Peyer's patch (tissue), 4 donors: ENCODE results near the gene GTPBP6.

Experiments
- CTCF ChIP-seq, 6 experiments: fragments of 450-650 bp in 4 of 6; fragments of 200-600 bp in 2 of 6; sonication (generic) in 1 of 6; IDR thresholded peaks; one replicate each; pipeline ENCODE4 v1.5.1; 2017 to 2019; ENCODE audit warnings: antibody characterized with exemption in 6 of 6, mild to moderate bottlenecking in 3 of 6, moderate library complexity in 1 of 6
- POLR2A ChIP-seq, 2 donors: fragments of 450-650 bp; IDR thresholded peaks; one replicate each; pipeline ENCODE4 v1.5.1; 2017; ENCODE audit warnings: antibody characterized with exemption in 2 of 2, mild to moderate bottlenecking in 2 of 2, moderate library complexity in 2 of 2

DNA sequence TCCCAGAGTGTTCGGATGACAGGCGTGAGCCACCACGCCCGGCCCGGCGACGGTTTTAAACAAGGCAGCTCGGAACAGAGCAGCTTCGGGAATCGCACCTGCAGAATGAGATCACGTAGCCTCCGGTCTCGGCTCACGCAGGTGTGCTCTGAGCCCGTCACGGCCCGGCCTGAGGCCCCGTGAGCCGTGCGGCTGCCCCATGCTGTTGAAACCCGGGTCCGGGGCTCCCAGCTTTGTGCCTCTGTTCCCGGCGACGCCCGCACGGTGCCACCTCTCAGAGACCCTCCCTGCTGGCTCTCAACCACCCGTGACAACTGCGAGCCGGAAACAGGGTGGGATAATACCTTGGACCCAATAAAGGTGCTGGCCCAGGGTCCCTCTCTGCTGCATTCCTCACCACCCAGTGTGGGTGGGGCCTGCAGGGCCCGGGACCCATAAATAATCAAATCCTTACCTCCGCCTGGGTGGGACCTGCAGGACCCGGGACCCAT, 50.8 kb downstream of the GTPBP6 start:
- no peak for TF ChIP-seq CTCF (IDR thresholded peaks at IDR 0.05)
- TF ChIP-seq POLR2A (IDR thresholded peaks at IDR 0.05) = no peak
